GM18505 (cell line): ENCODE measurements around the gene CCDC188.

Source experiments
- ATAC-seq: cut with Tn5 transposase; IDR thresholded peaks from one replicate; pipeline ENCODE4 v1.9.1; 2021; ENCODE audit not compliant: unreplicated experiment
- POLR2A ChIP-seq: IDR thresholded peaks from 4 replicates; pipeline ENCODE4 v1.6.1; 2011; ENCODE audit warnings: borderline replicate concordance; ENCODE audit not compliant: insufficient read depth, insufficient read length; ENCODE audit errors: extremely low read depth

Gene CCDC188

GRCh38 chr22:20145206-20145831, 5.5 kb downstream of the CCDC188 start:
- no peak for ATAC-seq
- no peak for TF ChIP-seq POLR2A

- no peak for TF ChIP-seq POLR2A
- ATAC-seq, result no peak
Observed at GRCh38 chr22:20143883-20144665, 6.8 kb downstream of the CCDC188 start.

DNA sequence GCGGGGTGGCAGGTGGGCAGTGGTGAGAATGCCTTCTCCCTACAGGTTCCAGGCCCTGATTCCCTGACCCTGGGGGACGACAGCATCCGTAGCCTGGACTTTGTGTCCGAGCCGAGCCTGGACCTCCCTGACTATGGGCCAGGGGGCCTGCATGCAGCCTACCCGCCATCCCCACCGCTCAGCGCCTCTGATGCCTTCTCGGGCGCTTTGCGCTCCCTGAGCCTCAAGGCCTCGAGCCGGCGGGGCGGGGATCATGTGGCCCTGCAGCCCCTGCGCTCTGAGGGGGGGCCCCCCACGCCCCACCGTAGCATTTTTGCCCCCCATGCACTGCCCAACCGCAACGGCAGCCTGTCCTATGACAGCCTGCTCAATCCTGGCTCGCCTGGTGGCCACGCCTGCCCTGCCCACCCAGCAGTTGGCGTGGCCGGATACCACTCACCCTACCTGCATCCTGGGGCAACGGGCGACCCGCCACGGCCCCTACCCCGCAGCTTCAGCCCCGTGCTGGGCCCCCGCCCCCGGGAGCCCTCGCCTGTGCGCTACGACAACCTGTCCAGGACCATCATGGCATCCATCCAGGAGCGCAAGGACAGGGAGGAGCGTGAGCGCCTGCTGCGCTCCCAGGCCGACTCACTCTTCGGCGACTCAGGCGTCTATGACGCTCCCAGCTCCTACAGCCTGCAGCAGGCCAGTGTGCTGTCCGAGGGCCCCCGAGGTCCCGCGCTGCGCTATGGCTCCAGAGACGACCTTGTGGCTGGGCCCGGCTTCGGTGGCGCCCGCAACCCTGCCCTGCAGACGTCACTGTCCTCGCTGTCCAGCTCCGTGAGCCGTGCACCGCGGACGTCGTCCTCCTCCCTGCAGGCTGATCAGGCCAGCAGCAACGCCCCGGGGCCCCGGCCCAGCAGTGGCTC, 7.9 kb downstream of the CCDC188 start:
- no peak for ATAC-seq

DNA sequence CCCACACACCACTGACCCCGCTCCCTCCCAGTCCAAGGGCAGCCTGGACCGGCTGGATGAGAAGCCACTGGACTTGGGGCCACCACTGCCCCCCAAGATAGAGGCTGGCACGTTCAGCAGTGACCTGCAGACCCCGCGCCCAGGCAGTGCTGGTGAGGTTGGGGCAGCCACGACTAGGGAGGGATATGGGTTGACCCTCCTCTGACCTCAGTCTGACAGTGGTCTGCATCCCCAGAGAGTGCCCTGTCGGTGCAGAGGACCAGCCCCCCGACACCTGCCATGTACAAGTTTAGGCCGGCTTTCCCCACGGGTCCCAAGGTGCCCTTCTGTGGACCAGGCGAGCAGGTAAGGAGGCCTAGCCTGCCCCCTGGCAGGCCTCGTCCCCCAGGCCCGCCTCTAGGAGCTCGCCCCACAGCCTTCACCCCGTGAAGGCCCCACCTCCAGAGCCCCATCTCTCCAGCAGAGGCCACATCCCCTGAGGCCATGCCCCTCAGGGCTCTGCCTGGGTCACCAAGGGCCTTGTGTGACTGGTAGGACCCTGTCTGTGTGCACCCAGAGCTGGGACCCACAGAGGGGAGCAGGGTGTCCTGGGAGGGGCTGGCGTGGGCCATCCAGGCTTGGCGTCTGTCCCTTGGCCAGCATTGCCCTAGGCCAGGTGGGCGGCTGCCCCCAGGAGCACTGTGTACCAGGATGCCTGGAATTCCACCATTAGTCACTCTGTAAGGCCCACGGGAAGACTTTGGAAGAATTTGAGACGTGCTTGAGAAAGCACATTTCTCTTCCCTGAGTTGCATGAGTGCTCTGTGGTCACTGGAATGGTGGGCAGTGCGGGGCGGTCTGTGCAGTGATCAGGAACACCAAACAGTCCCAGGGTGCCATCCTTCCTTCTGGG, 9.4 kb downstream of the CCDC188 start:
- TF ChIP-seq POLR2A, result no peak
- ATAC-seq, result no peak

More for the DNA sequence above, 7.9 kb downstream of the CCDC188 start:
- no peak for TF ChIP-seq POLR2A

GRCh38 chr22:20140521-20140964, 10.3 kb downstream of the CCDC188 start:
- TF ChIP-seq POLR2A, result no peak
- no peak for ATAC-seq

GRCh38 chr22:20140107-20140445, 10.8 kb downstream of the CCDC188 start:
- TF ChIP-seq POLR2A, result no peak
- no peak for ATAC-seq

GRCh38 chr22:20139391-20140106, 11.3 kb downstream of the CCDC188 start:
- ATAC-seq, result no peak
- no peak for TF ChIP-seq POLR2A

GRCh38 chr22:20138868-20139267, 12.0 kb downstream of the CCDC188 start:
- ATAC-seq, result no peak
- TF ChIP-seq POLR2A, result no peak

GRCh38 chr22:20138417-20138738, 12.5 kb downstream of the CCDC188 start:
- no peak for ATAC-seq
- no peak for TF ChIP-seq POLR2A

DNA sequence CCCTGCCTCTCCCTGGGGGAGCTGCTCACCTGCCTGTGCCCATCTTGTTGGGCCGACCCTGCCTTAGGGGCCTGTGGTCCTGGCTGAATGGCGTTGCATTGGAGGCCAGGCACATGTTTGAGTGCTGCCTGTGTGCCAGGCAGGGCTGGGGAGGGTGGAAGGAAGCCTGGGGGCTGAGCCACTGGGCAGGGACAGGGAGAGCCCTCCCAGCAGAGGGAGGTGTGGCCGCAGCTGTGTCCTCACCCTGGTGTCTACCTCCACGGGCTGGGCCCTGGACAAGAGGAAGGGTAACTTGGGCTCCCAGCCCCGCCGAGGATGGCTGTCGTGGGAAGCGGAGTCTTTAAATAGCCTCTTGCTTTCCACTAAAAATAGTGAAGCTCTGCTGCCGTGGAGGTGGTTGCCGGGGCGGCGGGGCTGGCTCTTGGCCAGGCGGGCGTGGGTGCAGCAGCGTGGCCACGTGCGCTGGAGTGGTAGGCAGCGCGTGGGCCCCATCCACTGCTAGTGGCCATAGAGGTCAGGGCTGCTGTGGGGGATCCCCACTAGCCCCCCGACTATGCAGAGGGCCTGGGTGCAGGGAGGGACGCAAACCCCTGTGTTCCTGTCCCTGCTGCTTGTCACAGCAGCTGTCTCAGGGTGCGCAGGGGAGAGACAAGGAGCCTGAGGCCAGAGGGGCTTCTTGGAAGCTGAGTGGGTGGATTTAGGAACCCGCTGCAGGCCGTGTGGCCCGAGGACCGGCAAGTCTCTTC, 13.0 kb downstream of the CCDC188 start:
- no peak for ATAC-seq
- no peak for TF ChIP-seq POLR2A

DNA sequence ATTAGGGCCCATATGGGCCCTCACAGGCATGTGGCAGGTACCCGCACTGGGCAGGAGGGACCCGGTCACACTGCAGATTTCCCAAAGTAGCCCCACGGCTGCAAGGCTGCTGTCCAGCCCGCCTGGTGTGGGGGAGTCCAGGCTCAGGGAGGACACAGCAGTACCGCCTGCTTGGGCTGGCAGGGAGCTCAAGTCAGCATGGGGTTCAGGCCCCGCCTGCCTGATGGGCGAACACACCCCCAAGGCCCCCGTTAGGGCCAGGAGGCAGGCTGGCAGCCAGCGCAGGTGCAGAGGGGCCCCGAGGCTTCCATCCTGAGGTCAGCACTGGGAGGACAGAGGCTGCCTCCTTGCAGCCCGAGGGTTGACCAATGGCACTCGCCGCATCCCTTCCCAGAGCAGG, 13.7 kb downstream of the CCDC188 start:
- no peak for ATAC-seq
- no peak for TF ChIP-seq POLR2A

GRCh38 chr22:20136603-20136873, 14.3 kb downstream of the CCDC188 start:
- no peak for ATAC-seq

More at GRCh38 chr22:20136603-20136873, 14.3 kb downstream of the CCDC188 start:
- no peak for TF ChIP-seq POLR2A
